Skeletal muscle tissue (tissue), 4 donors: Measurements from ENCODE around the gene CENPP. TPM values are rescaled to one million over a fixed set of nuclear protein-coding genes. Genes with fewer than 3 reads are reported as not detected.

Experiments
- H3K27ac ChIP-seq: one replicate; pipeline ENCODE4 v1.7.0; 2013; ENCODE audit warnings: mild to moderate bottlenecking, low read depth, low read length, inconsistent platforms
- H3K27me3 ChIP-seq, 3 donors: one replicate each; pipeline ENCODE4 v1.7.0; 2013; ENCODE audit warnings: low read length in 3 of 3; ENCODE audit not compliant: control insufficient read depth in 3 of 3, insufficient read depth in 3 of 3
- H3K36me3 ChIP-seq, 3 donors: one replicate each; pipeline ENCODE4 v1.7.0; 2013; ENCODE audit warnings: low read length in 3 of 3; ENCODE audit not compliant: control insufficient read depth in 3 of 3, insufficient read depth in 3 of 3
- H3K4me1 ChIP-seq, 3 donors: one replicate each; pipeline ENCODE4 v1.7.0; 2013; ENCODE audit warnings: low read length in 3 of 3, mild to moderate bottlenecking in 3 of 3; ENCODE audit not compliant: control insufficient read depth in 3 of 3, insufficient read depth in 3 of 3
- H3K4me3 ChIP-seq, 3 donors: one replicate each; pipeline ENCODE4 v1.7.0; 2013; ENCODE audit warnings: low read length in 3 of 3
- H3K9ac ChIP-seq, 3 donors: one replicate each; pipeline ENCODE4 v1.7.0; 2013; ENCODE audit warnings: low read length in 3 of 3, mild to moderate bottlenecking in 3 of 3, moderate library complexity in 2 of 3, low read depth in 1 of 3
- H3K9me3 ChIP-seq, 3 donors: one replicate each; pipeline ENCODE4 v1.7.0; 2013; ENCODE audit warnings: low read length in 3 of 3; ENCODE audit not compliant: control insufficient read depth in 3 of 3
- total RNA-seq: library from RNA; depleted of rRNA; stranded (reverse); fragments of >200 nt; gene quantifications from one replicate; pipeline ENCODE4 v1.2.3, GENCODE V29; 2014
- donor health status: Osteomylitis.

The CENPP gene
- total RNA-seq, 1 donor from 2014 or later, result 15.7 TPM

GRCh38 chr9:92612816-92613215, 287.1 kb downstream of the CENPP start:
- no peak overlapping the region for H3K27ac ChIP-seq
- H3K4me1 ChIP-seq, result peaks cover 38 to 55% (median 40%) of the 10 kb centered on the region in 3 donors
- no peaks in the 10 kb centered on the region for H3K9me3 ChIP-seq
- no peak overlapping the region for H3K9ac ChIP-seq
- no peak overlapping the region for H3K4me3 ChIP-seq
- H3K36me3 ChIP-seq, result peaks cover 27 to 33% (median 33%) of the 10 kb centered on the region in 3 donors
- no peaks in the 10 kb centered on the region for H3K27me3 ChIP-seq

GRCh38 chr9:92613268-92614122, 287.7 kb downstream of the CENPP start:
- no peak overlapping the region for H3K9ac ChIP-seq
- no peaks in the 10 kb centered on the region for H3K27me3 ChIP-seq
- no peak overlapping the region for H3K4me3 ChIP-seq
- H3K27ac ChIP-seq, result no peak overlapping the region
- H3K4me1 ChIP-seq, result peaks cover 34 to 57% (median 38%) of the 10 kb centered on the region in 3 donors
- H3K9me3 ChIP-seq, result no peaks in the 10 kb centered on the region
- H3K36me3 ChIP-seq, result peaks cover 33 to 34% (median 33%) of the 10 kb centered on the region in 3 donors

DNA sequence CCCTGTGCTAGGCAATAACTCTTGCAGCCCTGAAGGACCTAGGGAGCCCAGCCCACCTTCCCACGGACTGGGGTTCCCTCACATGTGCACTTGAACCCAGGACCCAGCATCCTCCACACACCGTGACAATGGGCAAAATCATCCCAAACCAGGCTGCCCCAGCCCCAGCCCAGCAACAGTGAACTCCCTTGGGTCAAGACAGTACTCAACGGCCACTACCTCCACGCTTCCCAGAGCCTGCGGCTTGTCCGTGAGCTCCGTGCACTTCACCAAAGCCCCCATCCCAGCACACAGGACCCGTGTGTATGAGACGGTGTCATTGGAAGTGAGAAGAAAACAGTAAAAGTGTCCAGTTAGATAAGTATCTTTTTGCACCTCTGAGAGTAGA, 288.4 kb downstream of the CENPP start:
- peaks cover 28 to 53% (median 31%) of the 10 kb centered on the region in 3 donors for H3K4me1 ChIP-seq
- H3K4me3 ChIP-seq, result no peak overlapping the region
- peaks cover 33 to 36% (median 34%) of the 10 kb centered on the region in 3 donors for H3K36me3 ChIP-seq
- no peaks in the 10 kb centered on the region for H3K27me3 ChIP-seq
- H3K9ac ChIP-seq, result no peak overlapping the region
- no peaks in the 10 kb centered on the region for H3K9me3 ChIP-seq
- no peak overlapping the region for H3K27ac ChIP-seq

DNA sequence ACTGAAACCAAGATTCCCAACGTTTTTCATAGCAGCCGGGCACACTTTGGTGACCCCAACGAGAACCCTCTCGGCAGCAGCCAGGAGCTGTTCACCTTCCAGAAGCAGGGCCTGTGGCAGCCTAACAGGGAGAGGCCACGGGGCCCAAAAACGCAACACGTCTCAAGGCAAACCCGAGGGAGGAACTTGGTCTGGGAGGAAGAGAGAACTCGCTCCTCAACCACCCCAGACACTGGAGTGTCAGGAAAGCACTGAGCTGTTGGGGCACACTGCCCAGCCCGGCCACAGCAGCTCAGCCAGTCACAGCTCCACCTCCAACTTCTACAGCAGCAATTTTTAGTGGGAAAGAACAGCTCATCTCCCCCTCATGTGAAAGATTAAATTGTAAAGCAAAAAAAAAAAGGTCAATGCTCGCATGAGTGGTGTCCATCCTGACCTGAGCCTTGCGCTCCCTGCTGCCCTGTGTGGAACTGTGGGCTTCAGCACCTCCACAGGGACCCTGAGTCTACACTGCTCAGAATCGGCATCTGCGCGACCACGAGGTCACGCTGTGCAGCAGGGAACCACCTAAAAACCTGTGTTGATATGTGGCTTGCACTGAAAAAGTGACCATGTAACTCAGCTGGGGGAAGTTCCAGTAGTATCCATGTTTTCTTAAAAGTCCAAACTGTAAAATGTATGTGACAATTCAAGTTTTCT, 289.2 kb downstream of the CENPP start:
- no peaks in the 10 kb centered on the region for H3K27me3 ChIP-seq
- H3K4me1 ChIP-seq, result peaks cover 22 to 49% (median 26%) of the 10 kb centered on the region in 3 donors
- peaks cover 37 to 41% (median 39%) of the 10 kb centered on the region in 3 donors for H3K36me3 ChIP-seq
- H3K27ac ChIP-seq, result peak overlapping the region; percentile 72
- H3K9ac ChIP-seq, result no peak overlapping the region
- no peaks in the 10 kb centered on the region for H3K9me3 ChIP-seq
- no peak overlapping the region for H3K4me3 ChIP-seq

- H3K36me3 ChIP-seq, result peaks cover 37 to 45% (median 44%) of the 10 kb centered on the region in 3 donors
- peak overlapping the region; percentile 72 for H3K27ac ChIP-seq
- H3K27me3 ChIP-seq, result no peaks in the 10 kb centered on the region
- H3K9ac ChIP-seq, result no peak overlapping the region
- H3K4me1 ChIP-seq, result peaks cover 19 to 45% (median 22%) of the 10 kb centered on the region in 3 donors
- no peaks in the 10 kb centered on the region for H3K9me3 ChIP-seq
- no peak overlapping the region for H3K4me3 ChIP-seq
Observed at GRCh38 chr9:92615790-92616189, 290.0 kb downstream of the CENPP start.

DNA sequence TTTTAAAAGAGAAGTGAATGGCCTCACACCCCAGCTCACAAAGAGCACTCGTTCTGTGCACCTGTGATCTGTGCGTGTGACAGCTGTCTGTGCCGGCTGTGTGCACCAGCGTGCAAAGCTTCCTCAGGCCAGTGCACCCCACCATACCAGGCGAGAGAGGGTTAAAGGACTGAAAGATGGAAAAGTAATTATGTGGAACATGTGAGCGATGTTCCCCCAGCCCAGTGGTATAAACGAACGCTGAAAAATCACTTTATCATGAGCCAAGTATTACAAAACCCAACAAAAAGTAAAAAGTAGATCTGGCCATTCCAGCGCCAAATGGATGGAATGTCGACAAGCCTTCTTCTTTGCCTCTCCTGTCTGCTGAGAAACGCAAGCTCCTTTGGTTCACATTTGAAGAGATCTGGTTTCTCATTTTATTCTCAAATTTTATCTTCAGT, 290.5 kb downstream of the CENPP start:
- H3K27me3 ChIP-seq, result no peaks in the 10 kb centered on the region
- H3K4me3 ChIP-seq, result no peak overlapping the region
- H3K36me3 ChIP-seq, result peaks cover 35 to 45% (median 44%) of the 10 kb centered on the region in 3 donors
- peak overlapping the region; percentile 72 for H3K27ac ChIP-seq
- H3K9ac ChIP-seq, result peak overlapping the region in 1 of 3 donors; percentile 35
- H3K4me1 ChIP-seq, result peaks cover 17 to 41% (median 19%) of the 10 kb centered on the region in 3 donors
- no peaks in the 10 kb centered on the region for H3K9me3 ChIP-seq

DNA sequence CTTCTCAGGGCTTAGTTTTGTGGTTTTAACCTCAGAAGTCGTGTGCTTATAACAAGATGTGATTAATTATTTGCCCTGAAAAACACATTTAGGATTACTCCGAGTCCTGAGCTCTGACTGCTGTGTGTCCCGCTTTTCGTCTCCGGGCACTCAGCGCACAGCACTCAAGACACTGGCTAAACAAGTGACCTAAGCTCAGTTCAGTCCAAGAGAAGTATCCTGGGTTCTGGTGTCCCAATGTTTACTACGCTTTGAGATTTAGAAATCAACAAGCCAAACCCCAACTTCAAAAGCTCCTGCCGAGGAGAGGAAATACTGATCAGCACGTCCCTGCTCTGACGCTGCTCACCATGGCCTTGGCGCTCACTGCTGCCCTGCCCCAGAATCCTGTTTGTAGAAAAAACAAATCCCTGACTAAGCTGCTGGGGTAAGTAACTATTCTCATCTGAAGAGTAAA, 290.9 kb downstream of the CENPP start:
- Histone ChIP-seq H3K9me3 (no peaks in the 10 kb centered on the region), H3K9ac (peak overlapping the region in 1 of 3 donors; percentile 35), H3K36me3 (peaks cover 32 to 45% (median 44%) of the 10 kb centered on the region in 3 donors), H3K27ac (peak overlapping the region; percentile 72), H3K4me3 (no peak overlapping the region), H3K4me1 (peaks cover 15 to 37% (median 18%) of the 10 kb centered on the region in 3 donors), H3K27me3 (no peaks in the 10 kb centered on the region)

DNA sequence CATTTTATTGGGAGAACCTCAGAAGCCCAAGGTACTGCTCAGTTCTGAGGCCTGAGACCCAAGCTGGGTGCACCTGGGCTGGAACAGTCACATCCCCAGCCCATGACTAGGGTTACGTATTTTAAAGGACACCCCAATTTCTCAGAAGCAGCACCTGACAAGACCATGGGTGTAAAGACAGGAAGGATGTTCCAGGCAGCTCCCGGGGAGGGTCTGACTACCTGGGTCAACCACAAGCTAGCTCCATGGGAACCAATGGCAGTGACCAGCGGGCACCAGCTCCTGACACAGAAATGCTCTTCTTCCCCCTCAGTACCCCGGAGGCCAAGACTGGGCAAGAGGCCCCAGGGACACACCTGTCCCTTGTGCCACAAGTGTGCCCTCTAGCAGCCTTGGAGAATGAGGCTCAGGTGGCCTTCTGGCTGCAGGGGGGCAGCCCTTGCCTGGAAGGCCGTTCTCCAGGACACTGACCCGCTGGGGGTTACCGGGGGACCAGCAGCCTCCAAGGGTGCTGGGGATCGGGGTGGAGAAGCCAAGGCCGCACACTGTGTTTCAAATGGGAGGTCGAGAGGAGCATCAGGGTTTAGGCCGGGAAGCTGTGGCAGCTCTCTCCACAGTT, 291.6 kb downstream of the CENPP start:
- peaks cover 13 to 31% (median 15%) of the 10 kb centered on the region in 3 donors for H3K4me1 ChIP-seq
- no peak overlapping the region for H3K4me3 ChIP-seq
- peak overlapping the region in 2 of 3 donors; percentile 1 to 23 for H3K9ac ChIP-seq
- peak overlapping the region; percentile 72 for H3K27ac ChIP-seq
- no peaks in the 10 kb centered on the region for H3K27me3 ChIP-seq
- H3K9me3 ChIP-seq, result no peaks in the 10 kb centered on the region
- H3K36me3 ChIP-seq, result peaks cover 26 to 44% (median 40%) of the 10 kb centered on the region in 3 donors

DNA sequence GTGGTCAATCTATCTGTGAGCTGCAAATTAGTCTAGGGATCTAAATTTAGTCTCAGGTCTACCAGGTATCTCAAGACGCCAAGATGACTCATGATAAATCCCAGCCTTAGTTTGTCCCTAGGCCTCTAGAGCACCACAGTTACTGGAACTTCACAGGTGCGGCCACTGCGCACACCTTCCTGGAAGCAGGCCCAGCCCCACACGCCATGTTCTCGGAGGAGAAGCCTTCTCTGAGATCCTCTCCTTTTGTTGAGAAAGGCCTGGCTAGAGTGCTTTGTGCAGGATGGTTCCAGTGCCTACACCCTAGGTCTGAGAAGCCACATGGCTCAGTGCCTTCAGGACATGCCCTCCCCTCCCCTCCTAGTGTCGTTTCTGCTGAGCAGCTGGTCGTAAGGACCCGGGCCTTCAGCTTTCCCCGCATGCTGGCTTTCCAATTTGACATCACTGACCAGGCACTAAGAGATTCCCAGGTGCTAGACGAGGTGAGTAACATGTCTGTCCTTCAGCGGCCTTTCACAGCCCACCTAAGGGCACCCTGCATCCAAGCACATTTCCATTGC, 292.3 kb downstream of the CENPP start:
- Histone ChIP-seq H3K4me1 (peaks cover 13 to 31% (median 15%) of the 10 kb centered on the region in 3 donors), H3K36me3 (peaks cover 25 to 39% (median 38%) of the 10 kb centered on the region in 3 donors), H3K27ac (no peak overlapping the region)

More for the DNA sequence above, 292.3 kb downstream of the CENPP start:
- no peaks in the 10 kb centered on the region for H3K27me3 ChIP-seq
- H3K9me3 ChIP-seq, result no peaks in the 10 kb centered on the region
- H3K4me3 ChIP-seq, result no peak overlapping the region
- no peak overlapping the region for H3K9ac ChIP-seq
